GM18861 (cell line): ENCODE results near the gene GTPBP8.

Experiments used
- ATAC-seq: cut with Tn5 transposase; IDR thresholded peaks from one replicate; pipeline ENCODE4 v1.9.1; 2021; ENCODE audit not compliant: unreplicated experiment

GTPBP8 gene

GRCh38 chr3:112990672-112991602, at the start of gene GTPBP8:
Gene GTPBP8, plus strand, starts transcription at chr3:112990984. Its CDS starts 16 bp downstream, at chr3:112991000.
- ATAC-seq = peak; percentile 87

GRCh38 chr3:112948346-112948838, 42.4 kb upstream of the GTPBP8 start:
- no peak for ATAC-seq

- no peak for ATAC-seq
Measured at GRCh38 chr3:112956351-112956750, 34.4 kb upstream of the GTPBP8 start.

GRCh38 chr3:112958811-112959560, 31.8 kb upstream of the GTPBP8 start:
- peak; percentile 75 for ATAC-seq

- ATAC-seq = no peak
Measured at GRCh38 chr3:112963683-112964082, 27.1 kb upstream of the GTPBP8 start.

GRCh38 chr3:112965656-112966055, 25.1 kb upstream of the GTPBP8 start:
- no peak for ATAC-seq

GRCh38 chr3:112966633-112967032, 24.2 kb upstream of the GTPBP8 start:
- no peak for ATAC-seq

- ATAC-seq = no peak
Measured at GRCh38 chr3:112967425-112967824, 23.4 kb upstream of the GTPBP8 start.

GRCh38 chr3:112967828-112968227, 23.0 kb upstream of the GTPBP8 start:
- ATAC-seq = no peak

- ATAC-seq = no peak
Measured at GRCh38 chr3:112972158-112972557, 18.6 kb upstream of the GTPBP8 start.

- ATAC-seq = peak; percentile 75
Measured at GRCh38 chr3:112973325-112974177, 17.2 kb upstream of the GTPBP8 start.

- no peak for ATAC-seq
Measured at GRCh38 chr3:112974178-112974517, 16.6 kb upstream of the GTPBP8 start.

- ATAC-seq = no peak
Measured at GRCh38 chr3:112974894-112975293, 15.9 kb upstream of the GTPBP8 start, which contains the start of gene CD200R1. Gene CD200R1, minus strand, starts transcription at chr3:112975103. Its CDS starts 246 bp downstream, at chr3:112974857.

- ATAC-seq = no peak
Measured at GRCh38 chr3:112976001-112976400, 14.8 kb upstream of the GTPBP8 start.

GRCh38 chr3:112976953-112977352, 13.8 kb upstream of the GTPBP8 start:
- ATAC-seq = no peak

GRCh38 chr3:112979244-112979832, 11.4 kb upstream of the GTPBP8 start:
- ATAC-seq = no peak

GRCh38 chr3:112980080-112980479, 10.7 kb upstream of the GTPBP8 start:
- no peak for ATAC-seq

GRCh38 chr3:112982710-112983109, 8.1 kb upstream of the GTPBP8 start:
- ATAC-seq = no peak

GRCh38 chr3:112984485-112984884, 6.3 kb upstream of the GTPBP8 start:
- ATAC-seq = no peak

GRCh38 chr3:112987710-112988334, 3.0 kb upstream of the GTPBP8 start:
- no peak for ATAC-seq
